ENCODE measurements around the gene CD2AP. TPM values are rescaled to one million over a fixed set of nuclear protein-coding genes. Genes with fewer than 3 reads are reported as not detected.

The CD2AP gene
- total RNA-seq, 4 donors from 2014 or later: 23.4 to 33.9 (median 30.4) TPM

DNA sequence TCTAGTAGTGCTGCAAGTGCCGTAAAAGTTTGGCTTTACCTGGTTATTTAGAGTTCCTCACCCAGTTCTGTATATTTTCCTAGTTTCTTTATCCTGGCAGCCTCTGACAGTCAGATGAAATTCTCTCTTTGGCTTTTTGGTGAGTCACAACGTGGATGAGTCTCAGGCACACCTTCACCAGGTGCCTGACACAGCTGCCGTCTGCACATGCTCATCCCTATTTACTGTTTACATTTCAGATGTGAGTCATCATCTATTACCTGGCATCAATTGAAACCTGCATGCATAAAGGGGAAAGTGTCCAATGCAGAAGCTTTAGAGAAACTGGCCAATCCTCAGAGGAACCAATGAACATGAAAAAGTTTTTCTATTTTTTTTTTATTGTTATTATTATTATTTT lies 187.5 kb downstream of the CD2AP start:
- no peak for DNase-seq
- intact Hi-C loops (cut with DNase I): no loop called here
- no peaks in the 10 kb centered on the region for H3K36me3 ChIP-seq
- TF ChIP-seq, protein P1, sequence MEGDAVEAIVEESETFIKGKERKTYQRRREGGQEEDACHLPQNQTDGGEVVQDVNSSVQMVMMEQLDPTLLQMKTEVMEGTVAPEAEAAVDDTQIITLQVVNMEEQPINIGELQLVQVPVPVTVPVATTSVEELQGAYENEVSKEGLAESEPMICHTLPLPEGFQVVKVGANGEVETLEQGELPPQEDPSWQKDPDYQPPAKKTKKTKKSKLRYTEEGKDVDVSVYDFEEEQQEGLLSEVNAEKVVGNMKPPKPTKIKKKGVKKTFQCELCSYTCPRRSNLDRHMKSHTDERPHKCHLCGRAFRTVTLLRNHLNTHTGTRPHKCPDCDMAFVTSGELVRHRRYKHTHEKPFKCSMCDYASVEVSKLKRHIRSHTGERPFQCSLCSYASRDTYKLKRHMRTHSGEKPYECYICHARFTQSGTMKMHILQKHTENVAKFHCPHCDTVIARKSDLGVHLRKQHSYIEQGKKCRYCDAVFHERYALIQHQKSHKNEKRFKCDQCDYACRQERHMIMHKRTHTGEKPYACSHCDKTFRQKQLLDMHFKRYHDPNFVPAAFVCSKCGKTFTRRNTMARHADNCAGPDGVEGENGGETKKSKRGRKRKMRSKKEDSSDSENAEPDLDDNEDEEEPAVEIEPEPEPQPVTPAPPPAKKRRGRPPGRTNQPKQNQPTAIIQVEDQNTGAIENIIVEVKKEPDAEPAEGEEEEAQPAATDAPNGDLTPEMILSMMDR (IDR thresholded peaks at IDR 0.05): no peak
- no peak for TF ChIP-seq POLR2A (IDR thresholded peaks at IDR 0.05)
- H3K4me1 ChIP-seq: peaks cover 4 to 53% (median 4%) of the 10 kb centered on the region in 3 donors
- H3K27me3 ChIP-seq: peaks cover 0 to 4% (median 0%) of the 10 kb centered on the region in 4 donors
- peak overlapping the region in 1 of 4 donors; percentile 17 for H3K27ac ChIP-seq
- WGBS, 2 donors: 22 to 41% methylated on average over 3 of the region's 3 CpGs
- H3K9me3 ChIP-seq: no peaks in the 10 kb centered on the region
- no peak overlapping the region for H3K4me3 ChIP-seq

DNA sequence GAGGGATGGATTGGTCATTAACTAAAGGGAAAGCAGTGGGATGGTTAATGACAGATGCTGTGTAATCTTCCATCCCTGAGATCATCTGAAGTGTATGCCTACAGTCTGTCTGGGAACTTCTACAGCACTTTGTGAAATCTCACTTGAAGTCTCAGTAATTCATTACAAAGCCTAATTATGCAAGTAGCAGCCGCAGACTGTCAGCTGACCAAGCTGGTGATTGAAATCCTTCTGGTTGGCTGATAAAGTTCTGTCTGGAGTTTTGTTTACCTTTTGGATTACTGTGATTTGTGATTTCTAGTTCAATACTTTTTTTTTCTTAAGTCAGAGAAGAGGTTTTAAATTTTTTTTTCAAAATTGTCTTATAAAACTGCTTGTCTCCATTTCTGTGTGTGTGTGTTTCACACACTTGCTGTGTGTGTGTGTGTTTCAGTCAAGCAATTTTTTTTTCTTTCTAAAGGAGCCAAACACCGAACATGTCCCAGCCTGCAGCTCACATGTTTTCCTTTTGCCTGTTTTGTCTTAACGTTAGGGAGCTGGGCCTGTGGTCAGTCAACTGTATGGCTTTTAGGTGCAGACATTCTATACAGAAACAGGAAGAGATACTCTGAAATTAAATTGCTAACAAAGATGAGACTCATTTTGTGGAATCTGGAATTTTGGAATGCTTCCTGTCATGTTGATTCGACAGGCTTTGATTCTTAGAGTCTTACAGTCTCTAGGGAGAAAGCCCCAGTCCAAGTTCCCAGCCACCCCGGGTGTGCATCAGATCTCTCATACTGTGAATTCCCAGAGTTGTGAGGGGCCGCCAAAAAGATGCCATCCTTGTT lies 192.3 kb downstream of the CD2AP start:
- peaks cover 0 to 4% (median 0%) of the 10 kb centered on the region in 4 donors for H3K27me3 ChIP-seq
- no peaks in the 10 kb centered on the region for H3K36me3 ChIP-seq
- peaks cover 4 to 60% (median 6%) of the 10 kb centered on the region in 3 donors for H3K4me1 ChIP-seq
- no peak overlapping the region for H3K4me3 ChIP-seq
- H3K27ac ChIP-seq: peak overlapping the region in 2 of 4 donors; percentile 30 to 37
- WGBS, 2 donors: 18 to 24% methylated on average over 6 of the region's 6 CpGs
- TF ChIP-seq POLR2A (IDR thresholded peaks at IDR 0.05): no peak
- TF ChIP-seq, protein P1 (IDR thresholded peaks at IDR 0.05): no peak
- no peak for DNase-seq
- no peaks in the 10 kb centered on the region for H3K9me3 ChIP-seq
- intact Hi-C loops (cut with DNase I): no loop called here

DNA sequence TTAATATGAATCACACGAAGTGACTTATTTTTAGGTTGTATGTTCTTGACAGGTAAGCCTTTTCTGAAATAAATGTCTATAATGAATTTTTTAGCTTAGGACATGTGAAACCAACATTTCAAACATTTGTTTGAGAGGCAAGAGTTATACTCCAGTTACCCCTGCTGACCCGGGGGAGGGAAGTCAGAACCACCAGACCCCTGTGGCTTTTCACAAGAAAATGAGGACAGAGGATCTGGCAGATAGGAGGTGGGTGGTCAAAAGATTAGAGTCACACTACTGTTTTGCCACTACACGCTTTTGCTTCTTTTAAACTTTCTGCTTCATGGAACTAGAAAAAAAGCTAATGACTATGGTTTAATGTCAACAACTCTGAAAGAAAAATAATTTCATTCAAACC lies 193.3 kb downstream of the CD2AP start:
- intact Hi-C loops (cut with DNase I): no loop called here
- no peaks in the 10 kb centered on the region for H3K36me3 ChIP-seq
- H3K4me1 ChIP-seq: peaks cover 4 to 52% (median 6%) of the 10 kb centered on the region in 3 donors
- TF ChIP-seq, protein P1 (IDR thresholded peaks at IDR 0.05): no peak
- TF ChIP-seq POLR2A (IDR thresholded peaks at IDR 0.05): no peak
- no peak overlapping the region for H3K4me3 ChIP-seq
- WGBS, 2 donors: 46 to 50% methylated on average over 3 of the region's 3 CpGs
- no peak overlapping the region for H3K27ac ChIP-seq
- no peaks in the 10 kb centered on the region for H3K9me3 ChIP-seq
- no peaks in the 10 kb centered on the region for H3K27me3 ChIP-seq
- DNase-seq: no peak

DNA sequence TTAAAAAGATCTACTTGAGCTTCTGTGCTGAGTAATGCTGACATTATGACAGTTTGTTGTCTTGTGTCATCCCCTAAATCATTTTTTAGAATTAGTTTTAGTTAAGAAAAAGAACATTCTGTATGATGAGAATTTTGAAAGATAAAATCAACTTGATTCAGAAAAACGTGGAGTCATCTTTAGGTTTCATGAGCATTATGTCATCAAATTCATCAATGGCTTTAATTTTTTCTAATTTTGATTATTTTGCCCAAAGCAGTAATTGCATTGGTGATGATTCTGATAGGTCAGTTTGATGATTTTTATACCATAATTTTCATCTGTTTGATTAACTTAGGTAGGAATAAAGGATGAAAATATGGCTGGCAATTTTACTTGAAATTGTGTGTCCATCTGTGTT lies 194.2 kb downstream of the CD2AP start:
- Histone ChIP-seq H3K36me3 (no peaks in the 10 kb centered on the region), H3K4me3 (no peak overlapping the region), H3K4me1 (peaks cover 4 to 52% (median 6%) of the 10 kb centered on the region in 3 donors), H3K27me3 (no peaks in the 10 kb centered on the region), H3K9me3 (no peaks in the 10 kb centered on the region), H3K27ac (no peak overlapping the region)
- TF ChIP-seq POLR2A (IDR thresholded peaks at IDR 0.05): no peak
- TF ChIP-seq, protein P1 (IDR thresholded peaks at IDR 0.05): no peak
- no peak for DNase-seq
- intact Hi-C loops (cut with DNase I): no loop called here
- 56 to 75% methylated on average over 1 of the region's 1 CpG for WGBS, 2 donors

DNA sequence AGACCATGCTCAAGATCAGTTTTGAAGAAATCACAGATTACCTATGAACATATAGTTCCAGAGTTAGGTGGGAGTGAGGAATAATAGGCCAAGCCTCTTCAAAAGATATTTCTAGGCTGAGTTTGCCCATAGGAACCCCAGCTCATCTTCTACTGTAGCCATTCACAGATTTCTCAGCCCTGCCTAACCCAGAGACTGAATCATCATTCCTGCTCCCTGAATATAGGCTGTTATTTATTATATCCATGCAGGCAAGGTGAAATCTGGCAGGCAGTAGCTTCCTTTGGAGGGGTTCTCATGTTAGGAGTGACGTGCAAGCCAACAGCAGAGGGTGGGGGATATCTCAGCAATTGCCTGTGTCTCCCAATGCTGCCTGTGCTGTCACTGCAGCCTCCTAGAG lies 195.2 kb downstream of the CD2AP start:
- Histone ChIP-seq H3K36me3 (no peaks in the 10 kb centered on the region), H3K27me3 (no peaks in the 10 kb centered on the region), H3K4me1 (peaks cover 4 to 46% (median 6%) of the 10 kb centered on the region in 3 donors), H3K27ac (no peak overlapping the region), H3K4me3 (no peak overlapping the region), H3K9me3 (no peaks in the 10 kb centered on the region)
- TF ChIP-seq POLR2A (IDR thresholded peaks at IDR 0.05): no peak
- TF ChIP-seq, protein P1 (IDR thresholded peaks at IDR 0.05): no peak
- intact Hi-C loops (cut with DNase I): no loop called here
- 62% methylated on average over 1 of the region's 1 CpG; no CpG with 5 or more reads in 1 of the 2 donors for WGBS, 2 donors
- no peak for DNase-seq
